ENCODE data around the gene ATG10. TPM values are rescaled to one million over a fixed set of nuclear protein-coding genes. Genes with fewer than 3 reads are reported as not detected.

Gene ATG10
- total and polyA plus RNA-seq, 2 of the 8 experiments (the other 6 are each of a cell fraction or from before 2014, with no cell fraction given), result 3.7 to 8.8 TPM

DNA sequence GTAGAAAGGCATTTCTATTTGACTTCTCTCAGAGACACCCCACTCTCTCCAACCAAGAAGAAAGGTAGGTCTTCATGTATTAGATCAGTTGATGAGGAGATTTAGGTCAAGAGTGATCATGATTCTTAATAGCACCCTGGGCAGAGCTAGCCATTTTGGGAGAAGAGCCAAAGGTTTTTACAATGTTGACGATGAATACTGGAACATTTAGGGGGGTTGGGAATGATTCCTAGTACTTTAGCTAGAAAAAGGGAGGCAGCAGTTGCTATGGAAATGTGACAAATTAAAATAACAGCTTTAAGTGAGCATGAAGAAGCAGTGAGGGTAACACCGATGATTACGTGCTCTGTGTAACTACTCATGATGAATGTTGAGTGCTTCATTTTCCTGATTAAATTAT is 315.8 kb downstream of the ATG10 start:
- H3K4me1 ChIP-seq (replicated peaks in 1 of 4; ENCODE audit: control insufficient read depth in 3 of 4, insufficient read depth in 4 of 4, low read length in 3 of 4), result peaks cover 4 to 9% (median 5%) of the 10 kb centered on the region in 4 experiments; a peak in 6 of 7 replicates
- no peak overlapping the region for H3K23ac ChIP-seq (ENCODE audit: insufficient read length)
- no peak overlapping the region for H3K4me3 ChIP-seq (ENCODE audit: extremely low read depth in 1 of 4, insufficient read depth in 2 of 4, low read depth in 3 of 4, low read length in 4 of 4)
- H2AK5ac ChIP-seq (ENCODE audit: low read depth, low read length), result no peak overlapping the region
- FAIRE-seq, result no peak
- H2BK15ac ChIP-seq (ENCODE audit: low read length), result no peak overlapping the region
- no peak overlapping the region for H3K9ac ChIP-seq (replicated peaks in 1 of 4; ENCODE audit: extremely low read depth in 1 of 4, low read depth in 3 of 4, low read length in 3 of 4)
- no peaks in the 10 kb centered on the region for H4K20me1 ChIP-seq (replicated peaks in 1 of 2; ENCODE audit: control insufficient read depth in 1 of 2, insufficient read depth in 2 of 2, low read length in 2 of 2)
- H3K23me2 ChIP-seq (ENCODE audit: low read depth, low read length), result no peaks in the 10 kb centered on the region
- H3K4me2 ChIP-seq (ENCODE audit: insufficient read depth in 1 of 2, low read depth in 2 of 2, low read length in 2 of 2), result no peak overlapping the region
- no peaks in the 10 kb centered on the region for H3K36me3 ChIP-seq (ENCODE audit: control insufficient read depth in 2 of 4, insufficient read depth in 4 of 4, low read length in 3 of 4)
- no peak overlapping the region for H3K4ac ChIP-seq (replicated peaks; ENCODE audit: insufficient read length, low read depth, low read length)
- H3K79me1 ChIP-seq (ENCODE audit: low read depth, low read length), result no peaks in the 10 kb centered on the region; the same call in 1 of the 2 replicates
- no peaks in the 10 kb centered on the region for H3K79me2 ChIP-seq (ENCODE audit: control insufficient read depth in 1 of 2, insufficient read depth in 2 of 2, low read length in 2 of 2)
- H4K5ac ChIP-seq (ENCODE audit: insufficient read length, low read depth, low read length), result no peak overlapping the region
- H2BK20ac ChIP-seq (ENCODE audit: low read length), result no peak overlapping the region
- H3K14ac ChIP-seq (ENCODE audit: insufficient read length), result no peak overlapping the region
- H3K56ac ChIP-seq (replicated peaks; ENCODE audit: insufficient read length, low read depth, low read length), result no peak overlapping the region
- H3K27me3 ChIP-seq (replicated peaks in 1 of 4; ENCODE audit: control insufficient read depth in 3 of 4, extremely low read depth in 1 of 4, insufficient read depth in 3 of 4, low read length in 3 of 4), result peaks cover 0 to 2% (median 0%) of the 10 kb centered on the region in 4 experiments; a peak in 4 of 7 replicates
- no peak overlapping the region for H4K8ac ChIP-seq (ENCODE audit: extremely low read depth, insufficient read depth, low read length)
- no peak for TF ChIP-seq RNF2 (IDR thresholded peaks at IDR 0.05; ENCODE audit: borderline replicate concordance, low read depth, low read length, missing control alignments, poor library complexity, severe bottlenecking)
- no peak for TF ChIP-seq CBX5 (IDR thresholded peaks at IDR 0.05; ENCODE audit: low read depth, low read length)
- TF ChIP-seq, protein P1, sequence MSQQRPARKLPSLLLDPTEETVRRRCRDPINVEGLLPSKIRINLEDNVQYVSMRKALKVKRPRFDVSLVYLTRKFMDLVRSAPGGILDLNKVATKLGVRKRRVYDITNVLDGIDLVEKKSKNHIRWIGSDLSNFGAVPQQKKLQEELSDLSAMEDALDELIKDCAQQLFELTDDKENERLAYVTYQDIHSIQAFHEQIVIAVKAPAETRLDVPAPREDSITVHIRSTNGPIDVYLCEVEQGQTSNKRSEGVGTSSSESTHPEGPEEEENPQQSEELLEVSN (IDR thresholded peaks at IDR 0.05), result no peak
- no peak for TF ChIP-seq EP300 (IDR thresholded peaks at IDR 0.05; ENCODE audit: borderline replicate concordance in 1 of 2, low read depth in 2 of 2, low read length in 2 of 2)
- no peak for TF ChIP-seq EZH2 (IDR thresholded peaks at IDR 0.05; ENCODE audit: low read depth, low read length, severe bottlenecking)
- TF ChIP-seq TAF1 (IDR thresholded peaks at IDR 0.05; ENCODE audit: low read depth, low read length), result no peak
- no peak for TF ChIP-seq TEAD4 (IDR thresholded peaks at IDR 0.05; ENCODE audit: low read depth, low read length)
- TF ChIP-seq GTF2F1 (IDR thresholded peaks at IDR 0.05; ENCODE audit: borderline replicate concordance, low read depth, low read length), result no peak
- no peak for TF ChIP-seq SIRT6 (IDR thresholded peaks at IDR 0.05; ENCODE audit: low read length)
- POLR2A ChIA-PET (ENCODE audit: partially characterized antibody), result interaction anchor here (1.8 to 2.5 kb wide), 2 partner anchors 9 to 11 kb away, joined by 5 to 32 read pairs; partner anchors contain the start of gene RPS23
- no peak overlapping the region for H2AFZ ChIP-seq (ENCODE audit: low read length)
- H3K27ac ChIP-seq (ENCODE audit: low read depth, low read length), result no peak overlapping the region
- no peak overlapping the region for H2BK120ac ChIP-seq (replicated peaks; ENCODE audit: low read depth, low read length)
- H2BK5ac ChIP-seq (ENCODE audit: low read depth, low read length), result no peak overlapping the region
- CTCF ChIA-PET (ENCODE audit: partially characterized antibody), result interaction anchor here (0.7 to 1.5 kb wide), 2 partner anchors 31 to 61 kb away, joined by 4 read pairs; no protein-coding TSS in a partner anchor
- 93% methylated on average over 3 of the region's 3 CpGs; no CpG with 5 or more reads in 1 of the 2 experiments for WGBS, 2 experiments (ENCODE audit: extremely low coverage in 1 of 2, insufficient coverage in 1 of 2, insufficient read length in 1 of 2, insufficient replicate concordance in 2 of 2, low coverage in 1 of 2, low lambda C conversion rate in 2 of 2, missing lambda C conversion rate in 1 of 2)
- no peak for DNase-seq (ENCODE audit: low read depth in 1 of 2, low spot score in 2 of 2)
- no peak overlapping the region for H2BK12ac ChIP-seq (ENCODE audit: low read depth, low read length)
- H3K18ac ChIP-seq (ENCODE audit: extremely low read depth, low read length), result no peak overlapping the region
- no peak overlapping the region for H4K91ac ChIP-seq (replicated peaks; ENCODE audit: insufficient read length, low read length)
- no peaks in the 10 kb centered on the region for H3K9me3 ChIP-seq (ENCODE audit: insufficient read depth in 2 of 2, low read depth in 1 of 2, low read length in 1 of 2)

Data from H1 (cell line).